Loucy (cell line): ENCODE results near the gene LILRB4.

ENCODE experiments used
- H2AFZ ChIP-seq: fragments of 200-600 bp; sonication (generic); 2 replicates; pipeline ENCODE4 v1.6.0; 2016; ENCODE audit warnings: antibody characterized with exemption, mild to moderate bottlenecking, low read length, moderate library complexity
- H3F3A ChIP-seq: fragments of 200-600 bp; 2 replicates; pipeline ENCODE4 v1.6.0; 2016; ENCODE audit warnings: antibody characterized with exemption, low read depth, mild to moderate bottlenecking
- H3K27me3 ChIP-seq: fragments of 200-600 bp; sonication (generic); 2 replicates; pipeline ENCODE4 v1.6.1; 2014; ENCODE audit warnings: low read length, mild to moderate bottlenecking; ENCODE audit not compliant: insufficient read depth, poor library complexity, severe bottlenecking
- H3K36me3 ChIP-seq: fragments of 200-600 bp; sonication (generic); 2 replicates; pipeline ENCODE4 v1.6.1; 2016; ENCODE audit warnings: low read length; ENCODE audit not compliant: insufficient read depth
- H3K4me1 ChIP-seq: fragments of 200-600 bp; sonication (generic); 2 replicates; pipeline ENCODE4 v1.5.1; 2014; ENCODE audit warnings: low read length, mild to moderate bottlenecking; ENCODE audit not compliant: insufficient read depth, poor library complexity, severe bottlenecking
- H3K4me2 ChIP-seq: fragments of 200-600 bp; sonication (generic); 2 replicates; pipeline ENCODE4 v1.6.0; 2014; ENCODE audit warnings: antibody characterized with exemption, low read length, low read depth, mild to moderate bottlenecking; ENCODE audit not compliant: poor library complexity, severe bottlenecking
- H3K4me3 ChIP-seq: fragments of 200-600 bp; sonication (generic); 2 replicates; pipeline ENCODE4 v1.5.1; 2014; ENCODE audit warnings: low read length, mild to moderate bottlenecking, mixed read lengths; ENCODE audit not compliant: poor library complexity, severe bottlenecking
- H3K79me2 ChIP-seq: fragments of 200-600 bp; sonication (generic); 2 replicates; pipeline ENCODE4 v1.6.1; 2014; ENCODE audit warnings: low read length; ENCODE audit not compliant: insufficient read depth
- H3K9ac ChIP-seq: fragments of 200-600 bp; sonication (generic); 2 replicates; pipeline ENCODE4 v1.6.0; 2014; ENCODE audit warnings: mild to moderate bottlenecking, low read depth, low read length, moderate library complexity; ENCODE audit not compliant: poor library complexity, severe bottlenecking
- H3K9me2 ChIP-seq: fragments of 200-600 bp; sonication (generic); replicated peaks from 2 replicates; pipeline ENCODE4 v1.6.1; 2016; ENCODE audit warnings: low read depth, low read length, mixed read lengths
- H3K9me3 ChIP-seq: fragments of 200-600 bp; sonication (generic); 2 replicates; pipeline ENCODE4 v1.6.1; 2014; ENCODE audit warnings: mild to moderate bottlenecking, antibody characterized with exemption, low read length, low read depth; ENCODE audit not compliant: insufficient read depth
- H4K20me1 ChIP-seq: fragments of 200-600 bp; sonication (generic); 2 replicates; pipeline ENCODE4 v1.6.0; 2014; ENCODE audit warnings: antibody characterized with exemption, low read length, mild to moderate bottlenecking; ENCODE audit not compliant: insufficient read depth, poor library complexity, severe bottlenecking
- EZH2phosphoT487 ChIP-seq: fragments of 200-600 bp; IDR thresholded peaks from 2 replicates; pipeline ENCODE4 v1.6.1; 2018; ENCODE audit warnings: antibody characterized with exemption, mild to moderate bottlenecking, moderate library complexity, borderline replicate concordance
- TF ChIP-seq, protein P1 (sequence below): fragments of 200-600 bp; sonication (generic); conservative IDR thresholded peaks from 2 replicates; pipeline ENCODE4 v1.5.1; 2014; ENCODE audit warnings: mild to moderate bottlenecking, antibody characterized with exemption, low read length

LILRB4 gene

GRCh38 chr19:54659300-54659699 is 3.5 kb upstream of the LILRB4 start:
- Histone ChIP-seq H3K9me2 (no peaks in the 10 kb centered on the region), H3K36me3 (no peaks in the 10 kb centered on the region), H3K9ac (no peak overlapping the region), H3K27me3 (no peaks in the 10 kb centered on the region), H4K20me1 (no peaks in the 10 kb centered on the region), H3K79me2 (no peaks in the 10 kb centered on the region), H3K4me2 (no peak overlapping the region), H3F3A (no peaks in the 10 kb centered on the region), H3K9me3 (no peaks in the 10 kb centered on the region), H3K4me1 (no peaks in the 10 kb centered on the region), H2AFZ (no peak overlapping the region), H3K4me3 (no peak overlapping the region)
- TF ChIP-seq EZH2phosphoT487 = no peak
- TF ChIP-seq, protein P1, sequence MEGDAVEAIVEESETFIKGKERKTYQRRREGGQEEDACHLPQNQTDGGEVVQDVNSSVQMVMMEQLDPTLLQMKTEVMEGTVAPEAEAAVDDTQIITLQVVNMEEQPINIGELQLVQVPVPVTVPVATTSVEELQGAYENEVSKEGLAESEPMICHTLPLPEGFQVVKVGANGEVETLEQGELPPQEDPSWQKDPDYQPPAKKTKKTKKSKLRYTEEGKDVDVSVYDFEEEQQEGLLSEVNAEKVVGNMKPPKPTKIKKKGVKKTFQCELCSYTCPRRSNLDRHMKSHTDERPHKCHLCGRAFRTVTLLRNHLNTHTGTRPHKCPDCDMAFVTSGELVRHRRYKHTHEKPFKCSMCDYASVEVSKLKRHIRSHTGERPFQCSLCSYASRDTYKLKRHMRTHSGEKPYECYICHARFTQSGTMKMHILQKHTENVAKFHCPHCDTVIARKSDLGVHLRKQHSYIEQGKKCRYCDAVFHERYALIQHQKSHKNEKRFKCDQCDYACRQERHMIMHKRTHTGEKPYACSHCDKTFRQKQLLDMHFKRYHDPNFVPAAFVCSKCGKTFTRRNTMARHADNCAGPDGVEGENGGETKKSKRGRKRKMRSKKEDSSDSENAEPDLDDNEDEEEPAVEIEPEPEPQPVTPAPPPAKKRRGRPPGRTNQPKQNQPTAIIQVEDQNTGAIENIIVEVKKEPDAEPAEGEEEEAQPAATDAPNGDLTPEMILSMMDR = no peak

GRCh38 chr19:54660306-54660705 is 2.5 kb upstream of the LILRB4 start:
- no peaks in the 10 kb centered on the region for H3K79me2 ChIP-seq
- no peaks in the 10 kb centered on the region for H3K36me3 ChIP-seq
- H3K27me3 ChIP-seq = no peaks in the 10 kb centered on the region
- H3K9ac ChIP-seq = no peak overlapping the region
- no peak overlapping the region for H2AFZ ChIP-seq
- H3K9me2 ChIP-seq = no peaks in the 10 kb centered on the region
- no peaks in the 10 kb centered on the region for H4K20me1 ChIP-seq
- no peak overlapping the region for H3K4me3 ChIP-seq
- TF ChIP-seq, protein P1 = no peak
- no peak for TF ChIP-seq EZH2phosphoT487
- H3K4me1 ChIP-seq = no peaks in the 10 kb centered on the region
- no peaks in the 10 kb centered on the region for H3K9me3 ChIP-seq
- H3K4me2 ChIP-seq = no peak overlapping the region
- no peaks in the 10 kb centered on the region for H3F3A ChIP-seq

- no peaks in the 10 kb centered on the region for H4K20me1 ChIP-seq
- H3K79me2 ChIP-seq = no peaks in the 10 kb centered on the region
- H3K27me3 ChIP-seq = no peaks in the 10 kb centered on the region
- no peak overlapping the region for H3K4me3 ChIP-seq
- no peaks in the 10 kb centered on the region for H3K9me2 ChIP-seq
- H3K4me1 ChIP-seq = no peaks in the 10 kb centered on the region
- no peaks in the 10 kb centered on the region for H3K36me3 ChIP-seq
- H3F3A ChIP-seq = no peaks in the 10 kb centered on the region
- H2AFZ ChIP-seq = no peak overlapping the region
- TF ChIP-seq EZH2phosphoT487 = no peak
- TF ChIP-seq, protein P1 = no peak
- H3K4me2 ChIP-seq = no peak overlapping the region
- no peak overlapping the region for H3K9ac ChIP-seq
- no peaks in the 10 kb centered on the region for H3K9me3 ChIP-seq
These were observed 1.8 kb upstream of the LILRB4 start for GRCh38 chr19:54660964-54661363.
